Brain pericyte (primary cell): ENCODE results near the gene MYL10.
"Not testable (repeated sequence)": the region's sequence is repeated elsewhere in the genome, so short reads cannot be mapped to it uniquely, and the experiment has no call there.

Experiments
- DNase-seq: peaks from one replicate; pipeline ENCODE4 v3.0.0-alpha.2; 2012; ENCODE audit warnings: low read depth, low spot score

MYL10 gene

GRCh38 chr7:101651112-101651511 lies 22.0 kb upstream of the MYL10 start:
- no peak for DNase-seq

GRCh38 chr7:101650579-101651081 lies 21.5 kb upstream of the MYL10 start:
- no peak for DNase-seq

- DNase-seq, result not testable (repeated sequence)
Measured at GRCh38 chr7:101647876-101648275, 18.8 kb upstream of the MYL10 start.

GRCh38 chr7:101645951-101646350 lies 16.9 kb upstream of the MYL10 start:
- DNase-seq, result no peak

GRCh38 chr7:101644879-101645278 lies 15.8 kb upstream of the MYL10 start:
- no peak for DNase-seq

- not testable (repeated sequence) for DNase-seq
Measured at GRCh38 chr7:101639127-101639526, 10.0 kb upstream of the MYL10 start.

GRCh38 chr7:101636822-101637623 lies 7.9 kb upstream of the MYL10 start:
- DNase-seq, result no peak

- no peak for DNase-seq
Measured at GRCh38 chr7:101635484-101635883, 6.4 kb upstream of the MYL10 start.

GRCh38 chr7:101634196-101634717 lies 5.2 kb upstream of the MYL10 start:
- no peak for DNase-seq

- no peak for DNase-seq
Measured at GRCh38 chr7:101633511-101633910, 4.4 kb upstream of the MYL10 start.

- no peak for DNase-seq
Measured at GRCh38 chr7:101632641-101633040, 3.5 kb upstream of the MYL10 start.

GRCh38 chr7:101631224-101631714 lies 2.2 kb upstream of the MYL10 start:
- DNase-seq, result no peak

- no peak for DNase-seq
Measured at GRCh38 chr7:101630591-101630990, 1.5 kb upstream of the MYL10 start.

- no peak for DNase-seq
Measured at GRCh38 chr7:101628522-101628921, 574 bp downstream of the MYL10 start.

GRCh38 chr7:101626758-101627157 lies 2.3 kb downstream of the MYL10 start:
- DNase-seq, result no peak

- no peak for DNase-seq
Measured at GRCh38 chr7:101626069-101626671, 2.9 kb downstream of the MYL10 start.

- DNase-seq, result no peak
Measured at GRCh38 chr7:101625031-101625791, 3.9 kb downstream of the MYL10 start.

- DNase-seq, result no peak
Measured at GRCh38 chr7:101624246-101625001, 4.7 kb downstream of the MYL10 start.

GRCh38 chr7:101622609-101623173 lies 6.4 kb downstream of the MYL10 start:
- DNase-seq, result no peak

GRCh38 chr7:101620991-101621390 lies 8.1 kb downstream of the MYL10 start:
- no peak for DNase-seq

- no peak for DNase-seq
Measured at GRCh38 chr7:101620395-101620794, 8.7 kb downstream of the MYL10 start.
